Measurements from ENCODE around the gene CTXN1.

The CTXN1 gene

DNA sequence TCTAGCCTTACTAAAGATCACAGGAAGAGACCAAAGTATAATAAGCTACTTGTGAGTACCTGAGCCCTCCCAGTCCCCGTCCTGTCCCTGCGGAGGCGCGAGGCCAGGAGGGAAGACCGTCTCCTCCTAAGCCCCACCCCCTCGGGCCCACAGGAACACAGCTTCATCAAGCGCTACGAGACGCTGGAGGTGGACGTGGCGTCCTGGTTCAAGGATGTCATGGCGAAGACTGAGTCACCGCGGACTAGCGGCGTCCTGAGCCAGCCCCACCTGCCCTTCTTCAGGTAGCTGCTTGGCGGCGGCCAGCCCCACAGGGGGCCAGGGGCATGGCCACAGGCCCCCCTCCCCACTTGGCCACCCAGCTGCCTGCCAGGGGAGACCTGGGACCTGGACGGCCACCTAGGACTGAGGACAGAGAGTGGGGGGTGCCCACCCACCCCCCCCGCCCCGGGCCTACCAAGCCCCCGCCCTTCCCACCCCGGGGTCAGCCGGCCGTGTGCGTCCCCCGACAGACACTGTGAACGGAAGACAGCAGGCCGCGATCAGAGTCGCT is 13.7 kb downstream of the CTXN1 start:
- Histone ChIP-seq H3K4me3 (ENCODE audit: low read length) (no peak overlapping the region), H3K4me1 (ENCODE audit: low read length) (peaks cover 6% of the 10 kb centered on the region; the same call in 1 of the 2 replicates), H3K36me3 (replicated peaks; ENCODE audit: low read depth, low read length) (peaks cover 21% of the 10 kb centered on the region), H3K27me3 (ENCODE audit: low read depth, low read length) (no peaks in the 10 kb centered on the region), H3K9ac (ENCODE audit: low read length) (no peak overlapping the region), H3K4me2 (ENCODE audit: low read length) (no peak overlapping the region), H2AFZ (ENCODE audit: low read depth, low read length) (no peak overlapping the region), H4K20me1 (ENCODE audit: insufficient read depth, low read length) (peaks cover 15% of the 10 kb centered on the region), H3K27ac (ENCODE audit: low read length) (no peak overlapping the region), H3K9me3 (ENCODE audit: insufficient read depth, low read length) (no peaks in the 10 kb centered on the region), H3K79me2 (ENCODE audit: low read length) (peaks cover 14% of the 10 kb centered on the region)
- TF ChIP-seq CTCF (IDR thresholded peaks at IDR 0.05; ENCODE audit: low read depth, low read length) = no peak

GRCh38 chr19:7911508-7912143 is 14.3 kb downstream of the CTXN1 start:
- no peak overlapping the region for H3K4me3 ChIP-seq (ENCODE audit: low read length)
- H2AFZ ChIP-seq (ENCODE audit: low read depth, low read length) = no peak overlapping the region
- peaks cover 21% of the 10 kb centered on the region for H3K36me3 ChIP-seq (replicated peaks; ENCODE audit: low read depth, low read length)
- no peak overlapping the region for H3K9ac ChIP-seq (ENCODE audit: low read length)
- TF ChIP-seq CTCF (IDR thresholded peaks at IDR 0.05; ENCODE audit: low read depth, low read length) (no peak), EZH2phosphoT487 (IDR thresholded peaks at IDR 0.05; ENCODE audit: low read depth) (no peak)
- no peak overlapping the region for H3K27ac ChIP-seq (ENCODE audit: low read length)
- peaks cover 6% of the 10 kb centered on the region; the same call in 1 of the 2 replicates for H3K4me1 ChIP-seq (ENCODE audit: low read length)
- no peak overlapping the region for H3K4me2 ChIP-seq (ENCODE audit: low read length)
- no peaks in the 10 kb centered on the region for H3K27me3 ChIP-seq (ENCODE audit: low read depth, low read length)
- H3K9me3 ChIP-seq (ENCODE audit: insufficient read depth, low read length) = no peaks in the 10 kb centered on the region
- peaks cover 16% of the 10 kb centered on the region for H4K20me1 ChIP-seq (ENCODE audit: insufficient read depth, low read length)
- H3K79me2 ChIP-seq (ENCODE audit: low read length) = peaks cover 18% of the 10 kb centered on the region

DNA sequence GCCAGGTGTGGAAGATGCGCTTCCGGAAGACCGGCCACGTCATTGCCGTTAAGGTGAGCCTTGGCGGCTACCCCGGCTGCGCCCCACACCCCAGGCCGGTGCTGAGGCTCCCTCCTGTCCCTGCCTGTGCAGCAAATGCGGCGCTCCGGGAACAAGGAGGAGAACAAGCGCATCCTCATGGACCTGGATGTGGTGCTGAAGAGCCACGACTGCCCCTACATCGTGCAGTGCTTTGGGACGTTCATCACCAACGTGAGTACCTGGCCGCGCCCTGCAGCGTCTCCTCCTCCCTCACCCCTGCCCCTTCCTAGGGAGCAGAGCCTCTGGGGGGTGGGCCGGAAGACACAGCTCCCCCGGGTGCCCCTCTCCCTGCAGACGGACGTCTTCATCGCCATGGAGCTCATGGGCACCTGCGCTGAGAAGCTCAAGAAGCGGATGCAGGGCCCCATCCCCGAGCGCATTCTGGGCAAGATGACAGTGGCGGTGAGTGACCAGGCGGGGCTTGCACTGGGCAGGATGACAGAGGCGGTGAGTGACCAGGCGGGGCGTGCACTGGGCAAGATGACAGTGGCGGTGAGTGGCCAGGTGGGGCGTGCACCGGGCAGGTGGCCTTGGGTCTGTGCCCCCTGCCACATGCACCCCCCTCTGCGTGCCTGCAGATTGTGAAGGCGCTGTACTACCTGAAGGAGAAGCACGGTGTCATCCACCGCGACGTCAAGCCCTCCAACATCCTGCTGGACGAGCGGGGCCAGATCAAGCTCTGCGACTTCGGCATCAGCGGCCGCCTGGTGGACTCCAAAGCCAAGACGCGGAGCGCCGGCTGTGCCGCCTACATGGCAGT is 15.4 kb downstream of the CTXN1 start:
- H3K4me1 ChIP-seq (ENCODE audit: low read length) = peaks cover 2% of the 10 kb centered on the region; the same call in 1 of the 2 replicates
- no peaks in the 10 kb centered on the region for H3K27me3 ChIP-seq (ENCODE audit: low read depth, low read length)
- peaks cover 27% of the 10 kb centered on the region for H3K36me3 ChIP-seq (replicated peaks; ENCODE audit: low read depth, low read length)
- H3K9ac ChIP-seq (ENCODE audit: low read length) = no peak overlapping the region
- TF ChIP-seq EZH2phosphoT487 (IDR thresholded peaks at IDR 0.05; ENCODE audit: low read depth) = no peak
- no peak for TF ChIP-seq CTCF (IDR thresholded peaks at IDR 0.05; ENCODE audit: low read depth, low read length)
- no peak overlapping the region for H2AFZ ChIP-seq (ENCODE audit: low read depth, low read length)
- no peaks in the 10 kb centered on the region for H3K9me3 ChIP-seq (ENCODE audit: insufficient read depth, low read length)
- H3K79me2 ChIP-seq (ENCODE audit: low read length) = peaks cover 28% of the 10 kb centered on the region
- peaks cover 24% of the 10 kb centered on the region for H4K20me1 ChIP-seq (ENCODE audit: insufficient read depth, low read length)
- no peak overlapping the region for H3K4me3 ChIP-seq (ENCODE audit: low read length)
- no peak overlapping the region for H3K27ac ChIP-seq (ENCODE audit: low read length)
- H3K4me2 ChIP-seq (ENCODE audit: low read length) = no peak overlapping the region

DNA sequence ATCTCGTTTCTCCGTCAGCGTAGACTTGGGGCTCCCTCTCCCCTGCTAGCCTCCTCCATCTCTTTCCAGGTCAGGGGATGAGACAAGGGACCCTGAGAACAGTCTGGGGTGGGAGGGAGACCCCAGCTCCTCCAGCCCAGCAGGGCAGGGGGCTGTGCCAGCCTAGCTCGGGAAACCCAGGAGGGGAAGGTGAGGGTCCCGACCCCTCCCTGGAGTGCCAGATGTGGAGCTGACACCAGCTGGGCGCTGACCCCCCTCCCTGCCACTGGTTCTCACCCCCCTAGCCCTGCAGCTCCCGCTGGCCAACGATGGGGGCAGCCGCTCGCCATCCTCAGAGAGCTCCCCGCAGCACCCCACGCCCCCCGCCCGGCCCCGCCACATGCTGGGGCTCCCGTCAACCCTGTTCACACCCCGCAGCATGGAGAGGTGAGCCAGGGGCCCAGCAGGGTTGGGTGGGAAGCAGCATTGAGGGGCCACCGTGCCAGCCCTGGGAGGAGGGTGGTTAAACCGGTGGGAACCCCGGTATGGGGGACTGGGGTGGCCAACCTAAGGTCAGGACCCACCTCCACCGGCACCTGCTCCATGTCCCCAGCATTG is 16.4 kb downstream of the CTXN1 start:
- Histone ChIP-seq H3K9me3 (ENCODE audit: insufficient read depth, low read length) (no peaks in the 10 kb centered on the region), H3K36me3 (replicated peaks; ENCODE audit: low read depth, low read length) (peaks cover 27% of the 10 kb centered on the region), H2AFZ (ENCODE audit: low read depth, low read length) (no peak overlapping the region), H4K20me1 (ENCODE audit: insufficient read depth, low read length) (peaks cover 32% of the 10 kb centered on the region), H3K4me3 (ENCODE audit: low read length) (no peak overlapping the region), H3K4me2 (ENCODE audit: low read length) (no peak overlapping the region), H3K4me1 (ENCODE audit: low read length) (peaks cover 8% of the 10 kb centered on the region), H3K27ac (ENCODE audit: low read length) (no peak overlapping the region), H3K79me2 (ENCODE audit: low read length) (peaks cover 38% of the 10 kb centered on the region), H3K9ac (ENCODE audit: low read length) (no peak overlapping the region), H3K27me3 (ENCODE audit: low read depth, low read length) (no peaks in the 10 kb centered on the region)
- TF ChIP-seq CTCF (IDR thresholded peaks at IDR 0.05; ENCODE audit: low read depth, low read length) (no peak), EZH2phosphoT487 (IDR thresholded peaks at IDR 0.05; ENCODE audit: low read depth) (no peak)

Measured in OCI-LY3 (cell line).